Activated CD4-positive, alpha-beta T cell treated with anti-CD3 and anti-CD28 coated beads, Interleukin-2, Interleukin-6, amounts not matched to agents 100 ng/mL and 50 ng/mL, durations not matched to agents 16 hours and 8 hours (primary cell): Measurements from ENCODE around the gene DMKN.

ENCODE experiments used
- DNase-seq: peaks from one replicate; pipeline ENCODE4 v3.0.0-alpha.2; 2020

The DMKN gene

DNA sequence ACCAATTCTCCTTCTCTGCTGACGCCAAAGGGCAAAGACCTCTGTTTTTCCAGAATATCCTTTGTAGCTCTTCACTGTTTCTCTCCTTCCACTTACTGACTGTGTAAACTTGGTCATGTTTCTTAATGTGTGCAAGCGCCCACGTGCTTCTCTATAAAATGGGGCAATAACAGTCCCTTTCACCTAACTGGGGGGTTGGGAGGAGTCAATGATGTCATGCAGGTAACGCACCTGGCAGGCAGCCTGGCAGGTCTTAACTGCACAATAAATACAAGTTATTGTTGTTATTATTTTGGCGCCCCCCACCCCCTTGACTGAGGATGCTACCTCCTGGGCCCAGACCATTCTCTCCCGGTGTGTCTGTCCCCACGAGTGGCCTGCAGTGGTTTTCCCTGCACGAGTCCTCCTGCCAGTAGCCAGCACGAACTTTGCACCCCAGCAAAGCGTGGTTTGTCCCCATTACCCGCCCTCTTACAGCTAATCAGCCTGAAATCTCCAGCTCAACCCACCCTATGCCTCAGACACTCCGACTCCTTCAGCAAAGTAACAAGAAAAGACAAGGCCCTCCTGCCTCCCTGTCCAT lies 9.4 kb upstream of the DMKN start:
- DNase-seq = no peak

DNA sequence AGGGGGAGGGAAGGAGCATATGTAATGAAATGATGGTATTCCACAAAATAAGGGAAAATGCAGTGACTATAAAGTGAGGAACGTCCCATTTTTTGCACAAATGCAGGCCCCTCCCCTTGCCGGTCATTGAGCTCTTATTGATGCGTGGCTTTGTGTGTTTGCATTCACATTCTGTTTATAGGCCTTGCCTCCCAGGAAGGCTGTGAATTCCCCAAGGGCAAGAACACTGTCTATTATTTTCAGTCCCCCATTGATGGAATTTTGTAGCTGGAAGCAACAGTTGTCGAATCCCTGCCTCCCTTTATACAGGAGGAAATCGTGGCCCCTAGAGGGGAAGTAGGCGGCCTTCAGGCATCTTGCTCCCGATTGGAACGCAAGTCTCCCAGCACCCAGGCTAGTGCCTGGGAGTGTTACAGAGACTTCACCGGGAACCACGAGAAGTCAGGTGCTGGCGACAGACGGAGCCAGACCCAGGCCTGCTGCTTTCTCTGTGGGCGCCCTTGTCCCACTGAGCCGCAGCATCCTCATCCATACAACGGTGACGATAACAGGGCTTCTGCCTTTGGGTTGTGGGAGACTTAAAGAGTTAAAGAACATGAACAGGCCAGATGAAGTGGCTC lies 7.8 kb upstream of the DMKN start:
- no peak for DNase-seq

DNA sequence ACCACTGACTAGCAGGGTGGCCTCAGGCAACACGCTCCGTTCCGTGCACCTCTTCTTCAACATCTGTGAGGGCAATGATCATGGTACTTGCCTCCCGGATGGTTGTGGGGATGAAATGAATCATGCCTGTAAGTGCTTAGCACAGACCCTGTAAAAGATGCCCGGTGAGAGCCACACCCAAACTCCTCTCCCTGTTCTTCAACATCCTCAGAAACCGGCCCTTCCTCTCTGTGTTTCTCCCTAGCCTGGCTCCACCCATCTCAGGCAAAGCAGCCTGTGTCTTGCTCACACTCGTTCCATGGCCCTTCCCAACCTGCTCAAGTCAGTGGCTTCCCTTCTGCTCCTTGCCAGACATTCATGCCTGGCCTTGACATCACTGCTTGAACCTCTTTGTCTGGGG lies 5.8 kb upstream of the DMKN start:
- DNase-seq = no peak

DNA sequence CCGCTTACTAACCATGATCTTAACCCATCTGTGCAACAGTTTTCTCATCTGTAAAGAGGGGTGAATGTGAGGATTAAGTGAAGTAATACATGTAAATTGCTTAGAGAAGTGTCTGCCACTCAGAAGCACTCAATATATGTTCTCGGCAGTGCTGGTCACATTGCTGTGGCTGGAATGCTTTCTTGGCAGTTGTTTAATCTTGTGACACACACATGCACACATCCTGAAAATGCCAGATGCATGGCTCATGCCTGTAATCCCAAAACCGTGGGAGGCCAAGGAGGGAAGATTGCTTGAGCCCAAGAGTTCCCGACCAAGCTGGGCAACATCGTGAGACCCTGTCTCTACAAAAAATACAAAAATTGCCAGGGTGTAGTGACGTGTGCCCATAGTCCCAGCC lies 4.9 kb upstream of the DMKN start:
- no peak for DNase-seq

DNA sequence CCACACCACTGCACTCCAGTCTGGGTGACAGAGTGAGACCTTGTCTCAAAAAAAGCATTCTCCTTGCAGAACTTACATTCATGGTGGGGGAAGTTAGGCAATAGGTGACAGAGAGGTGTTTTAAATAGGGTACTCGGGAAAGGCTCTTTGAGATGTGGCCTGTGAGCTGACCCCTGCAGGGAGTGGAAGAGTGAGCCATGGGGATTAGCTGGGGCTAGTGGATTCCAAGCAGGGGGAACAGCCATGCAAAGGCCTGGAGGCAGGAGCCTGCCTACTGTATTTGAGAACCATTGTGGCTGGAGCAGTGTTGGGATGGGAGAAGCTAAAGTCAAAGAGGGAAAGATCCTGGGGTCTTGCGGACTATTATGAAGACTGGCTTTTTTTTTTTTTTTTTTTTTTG lies 3.9 kb upstream of the DMKN start:
- DNase-seq = no peak

DNA sequence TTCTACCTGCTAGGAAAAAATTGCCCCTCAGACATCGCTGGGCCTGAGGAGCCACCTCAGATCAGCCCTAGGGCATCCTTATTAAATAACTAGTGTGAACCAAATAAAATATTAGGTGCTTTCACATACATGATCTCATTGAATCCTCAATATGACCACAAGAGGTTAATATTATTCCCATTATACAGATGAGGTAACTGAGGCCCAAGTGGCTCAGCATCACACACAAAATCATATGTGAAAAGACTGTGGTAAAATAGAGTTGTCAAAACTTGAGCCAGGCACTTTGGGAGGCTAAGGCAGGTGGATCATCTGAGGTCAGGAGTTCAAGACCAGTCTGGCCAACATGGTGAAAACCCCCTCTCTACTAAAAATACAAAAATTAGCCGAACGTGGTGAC lies 2.9 kb upstream of the DMKN start:
- DNase-seq = no peak

DNA sequence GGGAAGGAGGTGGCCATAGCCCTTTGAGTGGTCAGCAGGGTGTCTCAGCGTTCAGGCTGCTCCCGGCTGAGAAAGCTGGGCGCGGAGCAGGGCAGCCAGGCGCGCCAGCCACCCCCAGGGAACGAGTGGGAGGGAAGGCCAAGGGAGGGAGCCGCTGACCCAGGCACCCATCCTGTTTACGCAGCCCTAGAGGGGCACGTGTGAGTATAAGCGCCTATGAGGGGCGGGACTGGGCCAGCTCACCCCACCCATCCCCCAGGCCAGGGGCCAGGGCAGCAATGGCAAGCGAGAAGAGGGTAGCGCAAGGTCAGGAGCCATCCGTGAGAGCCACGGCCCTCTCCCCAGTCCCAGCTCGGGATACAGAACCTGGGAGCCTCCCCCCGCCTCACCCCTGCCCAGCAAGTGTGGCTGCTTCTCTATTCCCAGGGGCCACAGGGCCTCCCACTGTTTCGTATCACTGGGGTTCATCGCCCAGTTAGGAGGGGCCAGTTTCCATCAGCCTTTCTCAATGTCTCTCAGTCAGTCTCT lies 897 bp upstream of the DMKN start:
- no peak for DNase-seq

DNA sequence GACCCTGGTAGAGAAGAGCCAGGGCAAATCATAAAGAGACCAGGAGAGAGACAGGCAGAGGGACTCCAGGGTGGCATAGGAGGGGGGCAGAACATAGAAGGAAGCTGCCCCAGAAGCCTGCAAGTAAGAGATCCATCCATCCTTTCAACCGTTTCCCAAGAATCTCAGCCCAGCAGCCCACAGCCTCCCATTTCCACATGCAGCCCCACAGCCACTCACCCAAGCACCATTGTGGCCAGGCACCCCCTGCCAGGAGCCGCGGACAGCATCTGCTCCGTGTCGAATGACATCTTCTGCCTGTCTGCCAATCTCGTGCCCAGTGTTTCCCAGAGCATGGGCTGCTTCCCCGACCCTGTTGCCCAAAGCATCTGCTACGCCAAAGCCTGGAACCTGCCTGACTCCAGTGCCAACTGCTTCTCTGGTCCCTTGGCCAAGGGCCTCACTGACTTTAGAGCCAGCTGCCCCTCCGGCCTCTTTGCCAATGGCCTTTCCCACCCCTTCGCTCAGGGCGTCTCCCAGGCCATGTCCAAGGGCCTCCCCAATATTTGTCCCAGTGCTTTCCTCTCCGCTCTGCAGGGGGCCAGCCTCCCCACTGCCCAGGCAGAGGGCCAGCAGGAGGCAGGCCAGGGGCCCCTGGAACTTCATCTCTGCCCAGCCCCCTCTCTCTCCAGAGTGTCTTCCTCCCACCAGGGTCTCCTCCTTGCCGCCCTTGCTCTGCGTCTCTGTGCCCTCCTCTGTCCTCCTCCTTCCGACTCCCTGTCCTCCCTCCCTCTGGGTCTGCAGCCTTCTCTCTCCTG lies 420 bp downstream of the DMKN start:
- DNase-seq = no peak

DNA sequence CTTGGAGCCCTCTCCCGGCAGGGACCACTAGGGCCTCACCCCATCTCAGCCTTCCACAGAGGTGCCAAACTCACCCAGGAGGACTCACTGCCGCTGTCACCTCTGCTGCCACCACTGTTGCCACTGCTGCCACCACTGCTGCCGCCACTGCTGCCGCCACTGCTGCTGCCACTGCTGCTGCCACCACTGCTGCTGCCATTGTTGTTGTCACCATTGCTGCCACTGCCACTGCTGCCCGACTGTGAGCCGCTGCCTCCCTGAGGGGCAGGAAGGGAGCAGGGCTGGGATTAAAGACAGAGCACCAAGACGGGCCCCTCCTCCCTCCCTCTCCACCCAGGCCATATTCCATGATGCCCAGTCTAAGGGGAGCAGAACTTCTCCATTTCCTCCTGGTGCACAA lies 2.1 kb downstream of the DMKN start:
- DNase-seq = no peak

DNA sequence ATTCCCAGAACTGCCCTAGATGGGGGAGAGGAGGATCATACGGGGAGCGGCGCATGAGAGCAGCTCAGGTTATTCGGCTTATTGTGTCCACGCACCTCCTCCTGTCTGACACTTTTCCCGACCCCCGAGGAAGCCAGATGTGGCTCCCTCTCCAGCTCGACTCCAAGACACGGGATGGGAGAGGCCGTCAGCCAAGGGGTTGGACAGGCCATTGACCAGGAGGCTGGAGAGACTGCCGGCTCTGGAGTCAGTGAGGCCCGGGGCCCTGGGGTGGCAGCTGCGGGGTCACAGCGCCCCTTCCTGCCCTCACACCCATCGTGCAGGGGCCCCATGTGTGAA lies 2.9 kb downstream of the DMKN start:
- no peak for DNase-seq

DNA sequence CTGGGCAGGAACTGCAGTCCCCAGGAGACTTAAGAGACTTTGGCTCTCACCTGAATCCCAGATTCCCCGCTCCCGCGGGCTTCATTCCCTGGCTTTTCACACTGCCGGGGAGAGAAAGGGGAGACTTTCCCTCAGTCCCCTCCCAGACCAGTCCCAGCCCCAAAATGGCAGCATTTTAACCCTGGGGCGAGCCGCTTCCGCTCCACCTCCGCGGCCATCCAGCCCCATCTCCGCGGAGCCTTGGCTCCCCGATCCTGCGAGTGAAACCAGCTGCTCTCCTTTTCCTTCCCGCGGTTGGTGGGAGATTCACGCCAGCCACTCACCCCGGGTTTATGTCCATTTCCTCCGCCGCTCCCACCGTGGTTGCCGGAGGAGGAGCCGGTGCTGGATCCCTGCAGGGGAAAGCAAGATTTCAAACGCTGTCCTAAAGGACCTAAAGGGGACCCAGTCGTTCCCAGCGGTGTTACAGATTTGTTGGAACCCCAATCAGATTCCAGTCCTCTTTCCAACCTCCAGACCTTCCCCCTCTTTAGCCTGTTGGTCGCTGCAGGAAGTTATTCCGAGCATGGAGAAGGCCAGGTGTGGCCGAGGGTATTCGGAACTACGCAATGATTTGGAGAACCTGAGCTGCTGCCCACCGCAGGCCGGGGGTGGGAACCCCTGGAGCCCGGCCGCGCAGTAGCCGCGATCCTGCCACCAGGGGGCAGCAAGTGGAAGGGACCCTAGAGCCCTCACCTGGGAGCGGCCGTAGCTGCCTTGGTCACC lies 3.4 kb downstream of the DMKN start:
- DNase-seq = peak; percentile 75

DNA sequence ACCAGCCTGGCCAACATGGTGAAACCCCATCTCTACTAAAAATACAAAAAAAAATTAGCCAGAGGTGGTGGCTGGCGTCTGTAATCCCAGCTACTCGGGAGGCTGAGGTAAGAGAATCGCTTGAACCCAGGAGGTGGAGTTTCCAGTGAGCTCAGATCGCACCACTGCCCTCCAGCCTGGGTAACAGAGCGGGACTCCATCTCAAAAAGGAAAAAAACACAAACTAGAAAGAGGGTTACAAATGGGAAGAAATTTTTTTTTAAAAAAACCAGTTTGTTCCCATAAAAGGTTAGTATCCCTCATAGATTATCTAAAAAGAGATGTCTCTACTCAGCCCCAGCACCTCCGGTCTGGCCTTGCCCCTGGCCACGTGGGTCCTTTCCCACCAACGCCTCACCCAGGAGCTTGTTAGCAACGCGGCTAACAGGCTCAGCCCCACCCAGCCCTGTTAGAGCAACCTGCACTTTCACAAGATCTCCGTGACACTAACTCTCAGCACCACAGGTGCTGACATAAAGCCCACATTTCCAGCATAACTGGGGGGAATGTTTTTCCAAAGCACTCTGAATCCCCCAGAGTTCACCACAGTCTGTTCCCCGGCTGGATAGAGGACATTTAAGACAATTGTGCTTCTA lies 4.3 kb downstream of the DMKN start:
- peak; percentile 8 for DNase-seq

DNA sequence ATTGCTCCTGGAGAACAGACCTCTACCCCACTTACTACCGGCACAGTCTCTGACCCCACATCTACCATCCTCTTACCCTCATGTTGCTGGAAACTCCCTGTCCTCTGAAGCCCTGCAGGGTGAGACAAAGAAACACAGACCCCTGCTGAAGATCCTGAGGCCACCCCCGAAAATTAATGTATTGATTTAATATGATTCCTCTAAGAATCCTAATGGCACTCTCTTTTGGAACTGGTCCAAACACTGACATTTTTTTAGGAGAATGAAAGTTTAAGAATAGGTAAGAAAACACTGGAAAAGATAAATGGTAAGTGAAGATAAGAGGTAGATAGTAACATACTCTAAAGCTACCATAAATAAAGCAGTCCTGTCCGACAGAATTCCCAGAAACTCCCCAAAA lies 5.3 kb downstream of the DMKN start:
- DNase-seq = no peak

DNA sequence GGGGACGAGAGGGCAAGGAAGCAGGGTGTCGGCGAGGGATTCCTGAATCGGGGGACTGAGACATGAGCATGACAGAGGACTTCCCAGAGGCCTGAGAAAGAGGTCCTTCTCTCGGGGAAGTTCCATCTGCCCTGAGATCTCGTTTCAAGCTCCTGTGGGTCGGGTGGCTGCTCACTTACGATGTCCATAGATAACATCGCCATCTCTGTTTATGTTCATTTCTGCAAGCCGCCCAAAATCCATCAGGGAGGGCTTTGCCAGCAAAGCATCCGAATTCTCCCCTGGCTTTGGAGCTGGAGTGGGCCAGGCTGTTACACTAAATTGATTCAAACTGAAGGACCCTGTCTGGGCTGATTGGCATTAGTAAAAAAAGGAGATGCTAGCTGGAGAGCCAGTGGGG lies 5.9 kb downstream of the DMKN start:
- DNase-seq = no peak

DNA sequence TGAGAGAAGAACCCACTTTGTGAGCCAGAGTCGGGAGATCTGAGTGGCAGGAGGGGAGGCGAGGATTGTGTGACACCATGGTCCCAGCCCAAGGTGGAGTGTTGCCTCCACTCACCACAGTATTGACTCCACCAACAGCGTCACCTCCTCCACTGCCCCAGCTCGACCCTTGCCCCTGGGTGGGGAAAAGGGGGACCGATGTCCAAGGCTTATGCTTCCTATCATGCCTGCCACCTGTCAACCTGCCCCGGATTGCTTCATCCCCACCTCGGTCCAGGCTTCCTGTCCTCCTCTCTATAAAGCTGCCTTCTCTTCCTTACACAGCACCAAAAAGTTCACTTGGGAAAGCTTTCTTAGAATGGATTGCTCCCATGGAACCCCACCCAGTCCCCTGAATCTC lies 7.4 kb downstream of the DMKN start:
- no peak for DNase-seq

DNA sequence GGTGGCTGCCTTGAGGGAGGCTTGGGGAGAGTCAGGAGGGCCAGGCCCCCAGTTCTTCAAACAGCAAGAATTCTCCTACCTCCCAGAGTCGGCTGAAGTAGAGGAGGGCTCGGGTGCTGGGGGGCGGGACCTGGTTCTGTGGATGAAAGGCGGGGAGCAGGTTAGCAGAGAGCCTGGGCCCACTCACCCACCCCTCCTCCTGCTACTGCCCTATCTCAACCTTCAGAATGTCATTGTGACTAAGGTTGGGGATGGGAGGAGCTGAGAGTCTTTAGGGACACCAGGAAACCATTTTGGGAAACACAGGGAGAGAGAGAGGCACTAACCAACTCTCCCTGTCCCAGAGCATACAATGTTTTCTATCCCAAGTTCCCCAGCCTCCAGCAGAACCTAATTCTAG lies 10.7 kb downstream of the DMKN start:
- no peak for DNase-seq

DNA sequence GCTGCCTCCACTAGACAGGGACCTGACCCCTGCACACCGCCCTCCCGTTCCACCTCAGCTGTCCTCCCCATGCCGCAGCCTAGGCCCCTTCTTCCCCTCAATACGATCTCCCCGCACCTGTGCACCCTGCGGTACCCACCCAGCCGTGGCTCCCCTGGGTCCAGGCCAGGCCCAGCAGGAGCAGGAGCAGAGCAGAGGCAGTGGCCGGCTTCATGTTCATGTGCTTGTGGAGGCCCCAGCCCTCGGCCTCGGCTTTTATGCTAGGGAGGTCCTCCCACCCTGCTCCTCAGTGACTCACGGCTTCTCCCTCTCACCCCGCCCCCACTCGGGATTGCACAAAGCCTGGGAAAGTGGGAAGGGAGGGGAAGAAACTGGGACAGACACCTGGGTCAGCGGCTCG lies 11.8 kb downstream of the DMKN start:
- DNase-seq = no peak

DNA sequence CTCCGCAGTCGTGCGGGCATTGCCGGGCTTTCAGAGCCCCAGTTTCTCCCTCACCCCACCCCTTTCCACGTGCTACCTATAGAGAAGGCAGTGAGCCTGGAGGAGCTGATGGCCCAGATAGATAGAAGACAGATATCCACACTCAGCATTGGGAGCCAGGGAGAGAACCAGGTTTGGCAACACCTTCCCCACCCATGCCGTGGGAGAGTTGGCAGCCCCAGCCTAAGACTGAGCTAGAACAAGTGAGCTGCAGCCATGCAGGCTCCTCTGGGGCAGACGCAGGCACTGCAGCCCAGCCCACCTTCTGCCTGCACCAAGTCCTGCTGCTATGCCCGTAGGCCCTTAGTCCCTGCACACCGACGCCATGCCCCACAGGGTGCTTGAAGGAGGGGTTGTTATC lies 12.8 kb downstream of the DMKN start:
- DNase-seq = no peak

DNA sequence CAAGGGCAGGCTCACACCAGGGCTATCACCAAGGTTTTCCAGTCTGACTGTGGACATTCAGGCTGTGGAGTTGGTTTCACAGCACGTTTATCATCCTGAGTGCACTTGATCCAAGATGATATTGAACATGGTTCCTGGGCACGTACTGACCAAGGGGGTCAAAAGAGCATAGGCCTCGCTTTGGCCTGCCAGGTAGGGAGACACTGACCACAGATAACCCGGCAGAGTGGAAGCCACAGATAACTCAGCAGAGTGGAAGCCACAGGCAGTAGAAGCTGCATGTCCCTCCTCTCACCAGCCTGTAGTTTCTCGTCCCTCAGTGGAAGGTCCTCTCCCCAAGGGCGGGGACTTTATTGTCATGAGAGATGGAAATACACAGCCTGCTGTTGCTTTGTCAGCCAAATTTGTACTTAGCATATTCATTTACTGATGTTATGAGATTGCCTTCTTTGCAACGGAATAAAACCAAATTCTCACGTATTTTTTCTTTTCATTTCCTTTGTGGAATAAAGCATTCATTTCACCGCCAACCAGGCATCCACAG lies 14.4 kb downstream of the DMKN start:
- DNase-seq = no peak

DNA sequence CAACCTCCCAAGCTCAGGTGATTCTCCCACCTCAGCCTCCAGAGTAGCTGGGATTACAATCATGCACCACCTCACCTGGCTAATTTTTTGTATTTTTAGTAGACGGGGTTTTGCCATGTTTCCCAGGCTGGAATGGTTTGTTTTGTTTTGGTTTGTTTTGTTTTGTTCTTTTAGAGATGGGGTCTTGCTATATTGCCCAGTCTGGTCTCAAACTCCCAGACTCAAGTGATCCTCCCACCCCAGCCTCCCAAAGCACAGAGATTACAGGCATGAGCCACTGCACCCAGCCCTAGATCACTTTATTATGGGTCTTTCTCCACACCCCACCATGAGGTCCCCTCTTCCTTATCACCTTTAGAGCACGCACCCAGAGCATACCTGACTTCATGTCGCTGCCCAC lies 15.2 kb downstream of the DMKN start:
- no peak for DNase-seq

DNA sequence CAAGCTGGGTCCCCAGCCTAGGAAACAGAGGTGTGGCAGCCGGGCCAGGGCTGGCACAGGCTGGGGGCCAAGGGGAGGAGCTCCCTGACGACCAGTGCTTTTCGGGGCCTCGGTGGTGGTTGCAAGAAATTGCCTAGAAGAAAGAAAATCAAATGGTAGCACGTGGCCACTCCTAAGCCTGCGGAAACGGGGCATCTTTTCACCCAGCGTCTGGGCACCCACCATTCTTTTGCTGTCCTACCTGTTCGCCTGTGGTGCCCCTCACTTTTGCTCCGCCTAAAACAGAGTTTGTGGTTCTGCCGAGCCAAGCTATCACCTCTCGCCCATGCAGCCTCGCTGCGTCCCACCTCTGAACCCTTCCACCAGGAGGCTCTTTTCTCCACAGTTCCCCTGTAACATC lies 16.0 kb downstream of the DMKN start:
- DNase-seq = no peak

DNA sequence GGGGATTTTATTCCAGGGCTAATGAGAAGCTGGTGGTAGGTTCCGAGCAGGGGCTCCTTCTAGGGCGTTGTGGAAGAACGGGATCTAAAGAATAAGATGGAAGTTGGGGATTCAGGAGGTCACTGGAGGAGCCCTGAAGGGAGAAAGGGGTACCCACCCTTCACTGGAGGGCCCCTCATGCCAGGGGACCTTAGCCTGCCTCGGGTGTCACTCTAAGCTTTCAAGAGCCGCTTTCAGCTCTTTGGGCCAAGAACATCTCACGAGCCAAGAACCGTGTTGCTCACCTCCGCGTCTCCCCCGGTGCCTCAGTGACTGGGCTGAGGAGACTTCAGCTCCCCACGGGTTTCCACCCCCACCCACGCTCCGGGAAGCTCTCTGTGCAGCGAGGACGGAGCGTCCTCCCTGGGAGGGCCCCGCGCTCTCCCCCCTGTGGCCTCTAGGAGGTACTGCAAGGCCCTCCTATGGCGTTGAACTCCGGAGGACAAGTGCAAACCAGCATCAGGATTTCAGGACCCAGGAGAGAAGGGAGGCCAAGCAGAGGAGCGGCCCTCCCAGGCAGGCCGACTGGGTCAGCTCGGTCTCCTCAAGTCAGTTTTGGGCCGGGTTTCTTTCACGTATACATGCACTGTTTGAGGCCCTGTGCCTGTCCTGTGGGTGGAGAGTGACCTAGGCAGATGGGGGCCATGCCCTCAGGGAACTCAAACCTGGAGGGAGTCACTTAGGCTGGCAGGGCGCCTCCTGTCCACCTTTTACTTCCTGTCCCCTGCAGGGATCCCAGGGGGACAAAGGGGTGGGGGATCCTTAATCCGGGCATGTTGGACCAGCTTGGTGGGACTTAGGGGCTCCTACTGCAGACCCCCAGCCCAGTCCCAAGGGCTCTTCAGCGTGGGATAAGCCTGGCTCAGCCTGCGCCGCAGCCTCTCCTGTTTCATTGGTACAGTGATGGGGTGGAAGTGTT lies 18.1 kb downstream of the DMKN start:
- peak; percentile 74 for DNase-seq
